Liver (tissue), 9 donors: Measurements from ENCODE around the gene XKR7. TPM values are rescaled to one million over a fixed set of nuclear protein-coding genes. Genes with fewer than 3 reads are reported as not detected.

Source experiments
- DNase-seq: peaks from one replicate; pipeline ENCODE4 v3.0.0-alpha.2; 2017; ENCODE audit warnings: low spot score
- H3K27ac ChIP-seq, 2 donors: one replicate each; pipeline ENCODE4 v1.7.0; 2013; ENCODE audit warnings: inconsistent platforms in 2 of 2, low read length in 2 of 2, control low read depth in 1 of 2, low read depth in 1 of 2, mild to moderate bottlenecking in 1 of 2
- H3K27me3 ChIP-seq, 4 donors: one replicate each; pipeline versions ENCODE4 v1.6.1 to v1.7.0; 2013; ENCODE audit warnings: low read length in 3 of 4, inconsistent platforms in 1 of 4, mild to moderate bottlenecking in 1 of 4, moderate library complexity in 1 of 4; ENCODE audit not compliant: control insufficient read depth in 4 of 4, insufficient read depth in 4 of 4
- H3K36me3 ChIP-seq, 4 donors: one replicate each; pipeline versions ENCODE4 v1.6.1 to v1.7.0; 2013; ENCODE audit warnings: low read length in 3 of 4, mild to moderate bottlenecking in 3 of 4, low read depth in 1 of 4, moderate library complexity in 1 of 4; ENCODE audit not compliant: control insufficient read depth in 4 of 4, insufficient read depth in 3 of 4
- H3K4me1 ChIP-seq, 4 donors: one replicate each; pipeline versions ENCODE4 v1.6.1 to v1.7.0; 2013; ENCODE audit warnings: low read length in 3 of 4, mild to moderate bottlenecking in 3 of 4, moderate library complexity in 1 of 4; ENCODE audit not compliant: control insufficient read depth in 4 of 4, insufficient read depth in 4 of 4
- H3K4me3 ChIP-seq, 3 donors: one replicate each; pipeline versions ENCODE4 v1.6.1 to v1.7.0; 2013; ENCODE audit warnings: low read length in 3 of 3, control low read depth in 1 of 3, low read depth in 1 of 3, mild to moderate bottlenecking in 1 of 3
- H3K9ac ChIP-seq, 2 donors: one replicate each; pipeline ENCODE4 v1.7.0; 2013; ENCODE audit warnings: low read length in 2 of 2, mild to moderate bottlenecking in 2 of 2, moderate library complexity in 2 of 2, control low read depth in 1 of 2, low read depth in 1 of 2
- H3K9me3 ChIP-seq, 4 donors: one replicate each; pipeline versions ENCODE4 v1.6.1 to v1.7.0; 2013; ENCODE audit warnings: low read length in 3 of 4; ENCODE audit not compliant: control insufficient read depth in 4 of 4
- EGR1 ChIP-seq, 2 donors: IDR thresholded peaks; 2 replicates each; pipeline ENCODE4 v1.6.1; 2016 to 2018; ENCODE audit warnings: antibody characterized with exemption in 2 of 2, low read depth in 2 of 2
- FOXA2 ChIP-seq: IDR thresholded peaks from 2 replicates; pipeline ENCODE4 v1.6.1; 2016; ENCODE audit warnings: antibody characterized with exemption
- GABPA ChIP-seq, 2 donors: IDR thresholded peaks in 1 of 2; conservative IDR thresholded peaks in 1 of 2; 2 replicates each; pipeline ENCODE4 v1.6.1; 2016; ENCODE audit warnings: antibody characterized with exemption in 2 of 2, mild to moderate bottlenecking in 1 of 2, moderate library complexity in 1 of 2
- HNF4A ChIP-seq, 2 donors: conservative IDR thresholded peaks; 2 replicates each; pipeline ENCODE4 v1.6.1; 2016; ENCODE audit warnings: antibody characterized with exemption in 2 of 2, mild to moderate bottlenecking in 2 of 2
- JUND ChIP-seq, 2 donors: IDR thresholded peaks; 2 replicates each; pipeline ENCODE4 v1.6.1; 2016; ENCODE audit warnings: antibody characterized with exemption in 2 of 2
- NR2F2 ChIP-seq: IDR thresholded peaks from 2 replicates; pipeline ENCODE4 v1.6.1; 2016; ENCODE audit warnings: antibody characterized with exemption
- RAD21 ChIP-seq, 2 donors: IDR thresholded peaks; 2 replicates each; pipeline ENCODE4 v1.6.1; 2016; ENCODE audit warnings: antibody characterized with exemption in 2 of 2, mild to moderate bottlenecking in 2 of 2
- SP1 ChIP-seq: IDR thresholded peaks from 2 replicates; pipeline ENCODE4 v1.6.1; 2018; ENCODE audit warnings: antibody characterized with exemption, mild to moderate bottlenecking
- TAF1 ChIP-seq: conservative IDR thresholded peaks from 2 replicates; pipeline ENCODE4 v1.6.1; 2016; ENCODE audit warnings: antibody characterized with exemption, mild to moderate bottlenecking
- YY1 ChIP-seq: IDR thresholded peaks from 2 replicates; pipeline ENCODE4 v1.6.1; 2016; ENCODE audit warnings: antibody characterized with exemption, mild to moderate bottlenecking
- WGBS: extraction: QIAGEN DNeasy Blood & Tissue Kit; methylation state at CpG from one replicate; pipeline ENCODE4 v1.1.7; 2013; 5-methylcytosine and 5-hydroxymethylcytosine counted together
- polyA plus RNA-seq, 2 donors: library from polyadenylated mRNA; stranded (reverse) in 1 of 2; unstranded in 1 of 2; fragments of 200-250 nt in 1 of 2; fragments of >200 nt in 1 of 2; fragmentation: Nextera tagmentation in 1 of 2; extraction: Ambion mirVana in 1 of 2; gene quantifications; one replicate each; pipeline versions ENCODE4 v1.2.1 to v1.2.3, GENCODE V29; 2013 to 2015
- total RNA-seq, 2 donors: library from RNA; depleted of rRNA; stranded (reverse); fragments of >200 nt; gene quantifications; one replicate each; pipeline ENCODE4 v1.2.3, GENCODE V29; 2014
- TF ChIP-seq, protein P1 (sequence below): fragments of 150-350 bp; IDR thresholded peaks from 2 replicates; pipeline ENCODE4 v1.5.1; 2017; ENCODE audit warnings: improper control_type of control experiment, low read depth, low read length; ENCODE audit not compliant: missing input control
- TF ChIP-seq, protein P2 (sequence below): IDR thresholded peaks from 2 replicates; pipeline ENCODE4 v1.6.1; 2016; ENCODE audit warnings: antibody characterized with exemption, mild to moderate bottlenecking
- TF ChIP-seq, protein P3 (sequence below): IDR thresholded peaks from 2 replicates; pipeline ENCODE4 v1.6.1; 2016; ENCODE audit warnings: antibody characterized with exemption
- TF ChIP-seq, protein P4 (sequence below): IDR thresholded peaks from 2 replicates; pipeline ENCODE4 v1.6.1; 2016; ENCODE audit warnings: antibody characterized with exemption
- TF ChIP-seq, protein P5 (sequence below): IDR thresholded peaks from 2 replicates; pipeline ENCODE4 v1.6.1; 2016; ENCODE audit warnings: antibody characterized with exemption
- donor health status: healthy.
- donor health status: healthy.
- donor health status: healthy.
- donor health status: healthy.
- donor health status: healthy.

Gene XKR7
- total and polyA plus RNA-seq, 4 donors = under 0.01 to 0.05 TPM; not detected in 2

DNA sequence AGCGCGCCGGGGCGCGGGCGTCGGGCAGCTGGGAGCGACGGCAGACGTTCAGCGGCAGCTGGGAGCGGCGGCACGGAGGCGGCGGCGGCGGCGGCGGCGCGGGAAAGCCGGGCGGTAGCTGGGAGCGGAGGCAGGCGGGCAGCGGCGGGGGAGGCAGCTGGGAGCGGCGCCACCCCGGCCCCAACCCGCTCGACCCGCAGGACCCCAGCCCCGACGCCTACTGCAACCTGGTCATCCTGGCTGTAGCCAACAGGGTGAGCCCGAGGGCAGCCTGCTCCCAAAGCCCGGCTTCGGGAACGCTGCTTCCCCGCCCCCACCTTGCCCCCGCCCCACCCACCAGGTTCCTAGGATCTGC lies 51.2 kb downstream of the XKR7 start:
- Histone ChIP-seq H3K27me3 (peaks cover 0 to 11% (median under 1%) of the 10 kb centered on the region in 4 donors), H3K9ac (no peak overlapping the region), H3K36me3 (no peaks in the 10 kb centered on the region), H3K4me1 (peaks cover 0 to 8% (median 4%) of the 10 kb centered on the region in 4 donors), H3K4me3 (peak overlapping the region in 1 of 3 donors; percentile 63), H3K9me3 (no peaks in the 10 kb centered on the region), H3K27ac (no peak overlapping the region)
- DNase-seq = no peak
- TF ChIP-seq RAD21 (IDR thresholded peaks at IDR 0.05) = no peak
- no peak for TF ChIP-seq JUND (IDR thresholded peaks at IDR 0.05)
- no peak for TF ChIP-seq YY1
- TF ChIP-seq, protein P1, sequence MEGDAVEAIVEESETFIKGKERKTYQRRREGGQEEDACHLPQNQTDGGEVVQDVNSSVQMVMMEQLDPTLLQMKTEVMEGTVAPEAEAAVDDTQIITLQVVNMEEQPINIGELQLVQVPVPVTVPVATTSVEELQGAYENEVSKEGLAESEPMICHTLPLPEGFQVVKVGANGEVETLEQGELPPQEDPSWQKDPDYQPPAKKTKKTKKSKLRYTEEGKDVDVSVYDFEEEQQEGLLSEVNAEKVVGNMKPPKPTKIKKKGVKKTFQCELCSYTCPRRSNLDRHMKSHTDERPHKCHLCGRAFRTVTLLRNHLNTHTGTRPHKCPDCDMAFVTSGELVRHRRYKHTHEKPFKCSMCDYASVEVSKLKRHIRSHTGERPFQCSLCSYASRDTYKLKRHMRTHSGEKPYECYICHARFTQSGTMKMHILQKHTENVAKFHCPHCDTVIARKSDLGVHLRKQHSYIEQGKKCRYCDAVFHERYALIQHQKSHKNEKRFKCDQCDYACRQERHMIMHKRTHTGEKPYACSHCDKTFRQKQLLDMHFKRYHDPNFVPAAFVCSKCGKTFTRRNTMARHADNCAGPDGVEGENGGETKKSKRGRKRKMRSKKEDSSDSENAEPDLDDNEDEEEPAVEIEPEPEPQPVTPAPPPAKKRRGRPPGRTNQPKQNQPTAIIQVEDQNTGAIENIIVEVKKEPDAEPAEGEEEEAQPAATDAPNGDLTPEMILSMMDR = no peak
- TF ChIP-seq, protein P2, sequence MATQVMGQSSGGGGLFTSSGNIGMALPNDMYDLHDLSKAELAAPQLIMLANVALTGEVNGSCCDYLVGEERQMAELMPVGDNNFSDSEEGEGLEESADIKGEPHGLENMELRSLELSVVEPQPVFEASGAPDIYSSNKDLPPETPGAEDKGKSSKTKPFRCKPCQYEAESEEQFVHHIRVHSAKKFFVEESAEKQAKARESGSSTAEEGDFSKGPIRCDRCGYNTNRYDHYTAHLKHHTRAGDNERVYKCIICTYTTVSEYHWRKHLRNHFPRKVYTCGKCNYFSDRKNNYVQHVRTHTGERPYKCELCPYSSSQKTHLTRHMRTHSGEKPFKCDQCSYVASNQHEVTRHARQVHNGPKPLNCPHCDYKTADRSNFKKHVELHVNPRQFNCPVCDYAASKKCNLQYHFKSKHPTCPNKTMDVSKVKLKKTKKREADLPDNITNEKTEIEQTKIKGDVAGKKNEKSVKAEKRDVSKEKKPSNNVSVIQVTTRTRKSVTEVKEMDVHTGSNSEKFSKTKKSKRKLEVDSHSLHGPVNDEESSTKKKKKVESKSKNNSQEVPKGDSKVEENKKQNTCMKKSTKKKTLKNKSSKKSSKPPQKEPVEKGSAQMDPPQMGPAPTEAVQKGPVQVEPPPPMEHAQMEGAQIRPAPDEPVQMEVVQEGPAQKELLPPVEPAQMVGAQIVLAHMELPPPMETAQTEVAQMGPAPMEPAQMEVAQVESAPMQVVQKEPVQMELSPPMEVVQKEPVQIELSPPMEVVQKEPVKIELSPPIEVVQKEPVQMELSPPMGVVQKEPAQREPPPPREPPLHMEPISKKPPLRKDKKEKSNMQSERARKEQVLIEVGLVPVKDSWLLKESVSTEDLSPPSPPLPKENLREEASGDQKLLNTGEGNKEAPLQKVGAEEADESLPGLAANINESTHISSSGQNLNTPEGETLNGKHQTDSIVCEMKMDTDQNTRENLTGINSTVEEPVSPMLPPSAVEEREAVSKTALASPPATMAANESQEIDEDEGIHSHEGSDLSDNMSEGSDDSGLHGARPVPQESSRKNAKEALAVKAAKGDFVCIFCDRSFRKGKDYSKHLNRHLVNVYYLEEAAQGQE = no peak
- TF ChIP-seq, protein P3, sequence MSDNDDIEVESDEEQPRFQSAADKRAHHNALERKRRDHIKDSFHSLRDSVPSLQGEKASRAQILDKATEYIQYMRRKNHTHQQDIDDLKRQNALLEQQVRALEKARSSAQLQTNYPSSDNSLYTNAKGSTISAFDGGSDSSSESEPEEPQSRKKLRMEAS = no peak
- no peak for TF ChIP-seq NR2F2
- TF ChIP-seq, protein P4, sequence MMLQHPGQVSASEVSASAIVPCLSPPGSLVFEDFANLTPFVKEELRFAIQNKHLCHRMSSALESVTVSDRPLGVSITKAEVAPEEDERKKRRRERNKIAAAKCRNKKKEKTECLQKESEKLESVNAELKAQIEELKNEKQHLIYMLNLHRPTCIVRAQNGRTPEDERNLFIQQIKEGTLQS = no peak
- no peak for TF ChIP-seq EGR1 (IDR thresholded peaks at IDR 0.05; ENCODE audit: low read depth in 2 of 2)
- no peak for TF ChIP-seq HNF4A (conservative IDR thresholded peaks at IDR 0.05)
- WGBS = 2% methylated on average over 42 of the region's 42 CpGs

DNA sequence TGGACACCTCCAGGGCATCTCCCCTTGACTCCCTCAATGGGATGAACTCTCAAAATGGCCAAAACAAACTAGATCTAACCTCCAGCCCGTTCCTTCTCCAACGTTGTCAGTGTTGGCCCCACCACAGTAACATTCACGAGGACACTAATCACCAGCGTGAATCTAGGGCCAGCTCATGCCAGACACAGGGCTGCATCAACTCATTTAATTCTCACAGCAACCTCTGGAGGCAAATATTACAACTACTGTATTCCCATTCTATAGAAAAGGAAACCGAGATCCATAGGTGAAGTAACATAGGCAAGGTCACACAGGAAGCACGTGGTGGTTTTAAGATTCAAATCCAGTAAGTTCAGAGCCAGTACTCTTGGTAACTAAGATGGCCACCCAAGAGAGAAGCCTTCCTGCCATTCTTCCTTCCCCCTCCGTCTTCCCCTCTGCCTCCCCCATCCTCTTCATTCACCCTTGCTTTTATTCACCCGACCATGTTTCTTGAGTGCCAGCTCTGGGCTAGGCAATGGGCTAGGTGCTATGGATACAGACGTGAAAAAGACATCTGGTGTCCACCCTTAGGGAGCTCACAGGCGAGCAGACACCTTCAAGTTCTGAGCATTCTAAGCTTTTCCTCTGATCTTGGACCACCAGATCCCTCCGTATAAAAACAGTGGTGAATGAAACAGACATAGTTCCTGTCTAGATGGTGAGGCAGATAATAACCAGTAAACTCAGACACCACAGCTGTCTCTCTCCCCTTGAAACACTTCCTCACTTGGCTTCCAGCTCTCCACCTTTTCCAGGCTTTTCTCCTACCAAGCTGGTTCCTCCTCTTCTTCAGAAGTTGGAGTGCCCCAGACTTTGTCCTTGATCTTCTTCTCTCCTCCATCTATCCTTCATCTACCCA lies 51.9 kb downstream of the XKR7 start:
- no peaks in the 10 kb centered on the region for H3K9me3 ChIP-seq
- no peak for TF ChIP-seq RAD21 (IDR thresholded peaks at IDR 0.05)
- no peak for TF ChIP-seq HNF4A (conservative IDR thresholded peaks at IDR 0.05)
- TF ChIP-seq, protein P5, sequence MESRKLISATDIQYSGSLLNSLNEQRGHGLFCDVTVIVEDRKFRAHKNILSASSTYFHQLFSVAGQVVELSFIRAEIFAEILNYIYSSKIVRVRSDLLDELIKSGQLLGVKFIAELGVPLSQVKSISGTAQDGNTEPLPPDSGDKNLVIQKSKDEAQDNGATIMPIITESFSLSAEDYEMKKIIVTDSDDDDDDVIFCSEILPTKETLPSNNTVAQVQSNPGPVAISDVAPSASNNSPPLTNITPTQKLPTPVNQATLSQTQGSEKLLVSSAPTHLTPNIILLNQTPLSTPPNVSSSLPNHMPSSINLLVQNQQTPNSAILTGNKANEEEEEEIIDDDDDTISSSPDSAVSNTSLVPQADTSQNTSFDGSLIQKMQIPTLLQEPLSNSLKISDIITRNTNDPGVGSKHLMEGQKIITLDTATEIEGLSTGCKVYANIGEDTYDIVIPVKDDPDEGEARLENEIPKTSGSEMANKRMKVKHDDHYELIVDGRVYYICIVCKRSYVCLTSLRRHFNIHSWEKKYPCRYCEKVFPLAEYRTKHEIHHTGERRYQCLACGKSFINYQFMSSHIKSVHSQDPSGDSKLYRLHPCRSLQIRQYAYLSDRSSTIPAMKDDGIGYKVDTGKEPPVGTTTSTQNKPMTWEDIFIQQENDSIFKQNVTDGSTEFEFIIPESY = no peak
- no peak for TF ChIP-seq NR2F2
- TF ChIP-seq YY1 = no peak
- TF ChIP-seq EGR1 (IDR thresholded peaks at IDR 0.05; ENCODE audit: low read depth in 2 of 2) = no peak
- no peak for TF ChIP-seq TAF1
- TF ChIP-seq, protein P3 = no peak
- no peak for TF ChIP-seq FOXA2
- TF ChIP-seq JUND (IDR thresholded peaks at IDR 0.05) = no peak
- TF ChIP-seq SP1 = no peak
- TF ChIP-seq, protein P2 = no peak
- no peak for TF ChIP-seq GABPA (IDR thresholded peaks at IDR 0.05 in 1 of 2, conservative IDR thresholded peaks at IDR 0.05 in 1 of 2)

More for the DNA sequence above, 51.9 kb downstream of the XKR7 start:
- Histone ChIP-seq H3K27me3 (peaks cover 0 to 11% (median under 1%) of the 10 kb centered on the region in 4 donors), H3K4me1 (peaks cover 0 to 8% (median 4%) of the 10 kb centered on the region in 4 donors), H3K9ac (no peak overlapping the region), H3K4me3 (no peak overlapping the region), H3K27ac (no peak overlapping the region), H3K36me3 (no peaks in the 10 kb centered on the region)
- WGBS = 39% methylated on average over 11 of the region's 11 CpGs
- DNase-seq = no peak
